ENCODE measurements around the gene GNG4. TPM values are rescaled to one million over a fixed set of nuclear protein-coding genes. Genes with fewer than 3 reads are reported as not detected.

The GNG4 gene
- total and polyA plus RNA-seq, 10 of the 15 experiments (the other 5 are each of a cell fraction or from before 2014, with no cell fraction given) = 0.03 to 0.15 (median 0.15) TPM; not detected in 7

GRCh38 chr1:235617808-235618207 lies 31.8 kb downstream of the GNG4 start:
- Histone ChIP-seq H3K9me3 (replicated peaks; ENCODE audit: control insufficient read depth, insufficient read depth, low read length) (no peaks in the 10 kb centered on the region), H2AFZ (ENCODE audit: control insufficient read depth, low read depth, low read length) (no peak overlapping the region), H3K4me3 (no peak overlapping the region), H3K9ac (ENCODE audit: control insufficient read depth, insufficient read depth, low read length) (no peak overlapping the region), H3K36me3 (ENCODE audit: control insufficient read depth in 2 of 2, insufficient read depth in 2 of 2, low read length in 1 of 2) (no peaks in the 10 kb centered on the region), H3K79me2 (ENCODE audit: control insufficient read depth, insufficient read depth, low read length) (no peaks in the 10 kb centered on the region), H3K4me1 (ENCODE audit: control insufficient read depth, insufficient read depth, low read length) (no peaks in the 10 kb centered on the region), H3K4me2 (ENCODE audit: control insufficient read depth, insufficient read depth) (no peak overlapping the region), H3K27me3 (replicated peaks in 1 of 2; ENCODE audit: control insufficient read depth in 2 of 2, insufficient read depth in 2 of 2, low read length in 1 of 2) (peaks cover 0 to 3% of the 10 kb centered on the region in 2 experiments; a peak in 1 of 4 replicates), H4K20me1 (ENCODE audit: control insufficient read depth, insufficient read depth) (no peaks in the 10 kb centered on the region), H3K27ac (ENCODE audit: control insufficient read depth, insufficient read depth) (no peak overlapping the region)
- ChIA-PET CTCF (interaction anchor here (0.6 to 1.4 kb wide), 2 partner anchors 18 to 106 kb away, joined by 3 to 4 read pairs; no protein-coding TSS in a partner anchor), RAD21 (ENCODE audit: unreplicated experiment) (no interaction called here), POLR2A (no interaction called here), SMC1A (ENCODE audit: uncharacterized antibody, unreplicated experiment) (no interaction called here)
- 68% methylated on average over 3 of the region's 3 CpGs for WGBS (ENCODE audit: insufficient coverage, insufficient replicate concordance, low lambda C conversion rate, missing lambda C conversion rate)
- FAIRE-seq (no peak), DNase-seq (ENCODE audit: low read depth, low spot score) (no peak), ATAC-seq (no peak)
- no TSS peak for BruUV-seq (replicated peaks)
- TF ChIP-seq, protein P1, sequence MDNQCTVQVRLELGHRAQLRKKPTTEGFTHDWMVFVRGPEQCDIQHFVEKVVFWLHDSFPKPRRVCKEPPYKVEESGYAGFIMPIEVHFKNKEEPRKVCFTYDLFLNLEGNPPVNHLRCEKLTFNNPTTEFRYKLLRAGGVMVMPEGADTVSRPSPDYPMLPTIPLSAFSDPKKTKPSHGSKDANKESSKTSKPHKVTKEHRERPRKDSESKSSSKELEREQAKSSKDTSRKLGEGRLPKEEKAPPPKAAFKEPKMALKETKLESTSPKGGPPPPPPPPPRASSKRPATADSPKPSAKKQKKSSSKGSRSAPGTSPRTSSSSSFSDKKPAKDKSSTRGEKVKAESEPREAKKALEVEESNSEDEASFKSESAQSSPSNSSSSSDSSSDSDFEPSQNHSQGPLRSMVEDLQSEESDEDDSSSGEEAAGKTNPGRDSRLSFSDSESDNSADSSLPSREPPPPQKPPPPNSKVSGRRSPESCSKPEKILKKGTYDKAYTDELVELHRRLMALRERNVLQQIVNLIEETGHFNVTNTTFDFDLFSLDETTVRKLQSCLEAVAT (IDR thresholded peaks at IDR 0.05) = no peak
- in situ Hi-C loops (cut with MboI) (no loop called here), intact Hi-C loops (cut with micrococcal nuclease; ENCODE audit: unreplicated experiment) (no loop called here)

DNA sequence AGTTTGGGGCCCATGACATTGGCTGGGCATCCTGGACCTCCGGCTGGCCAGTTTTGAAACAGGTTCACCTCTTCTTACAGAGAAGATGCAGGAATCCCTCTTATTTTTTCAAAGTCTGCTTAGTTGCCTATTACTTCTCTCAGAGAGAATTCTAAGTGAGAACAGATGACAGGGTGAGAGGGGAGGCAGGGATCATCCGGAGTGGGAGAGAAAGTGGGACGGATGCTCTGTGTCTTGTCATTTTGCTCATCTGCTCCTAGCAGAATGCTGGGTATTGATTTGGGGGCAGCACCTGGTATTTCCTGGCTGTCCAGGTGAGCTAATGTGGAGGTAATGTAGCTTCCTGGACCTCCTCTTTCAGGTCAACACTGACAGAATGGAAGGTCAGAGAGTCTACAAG lies 32.4 kb downstream of the GNG4 start:
- intact Hi-C loops (cut with micrococcal nuclease; ENCODE audit: unreplicated experiment) (no loop called here), in situ Hi-C loops (cut with MboI) (no loop called here)
- Histone ChIP-seq H3K27ac (ENCODE audit: control insufficient read depth, insufficient read depth) (no peak overlapping the region), H2AFZ (ENCODE audit: control insufficient read depth, low read depth, low read length) (no peak overlapping the region), H3K9me3 (replicated peaks; ENCODE audit: control insufficient read depth, insufficient read depth, low read length) (no peaks in the 10 kb centered on the region), H3K79me2 (ENCODE audit: control insufficient read depth, insufficient read depth, low read length) (no peaks in the 10 kb centered on the region), H3K27me3 (replicated peaks in 1 of 2; ENCODE audit: control insufficient read depth in 2 of 2, insufficient read depth in 2 of 2, low read length in 1 of 2) (peaks cover 0 to 3% of the 10 kb centered on the region in 2 experiments; a peak in 1 of 4 replicates), H3K9ac (ENCODE audit: control insufficient read depth, insufficient read depth, low read length) (no peak overlapping the region), H3K4me1 (ENCODE audit: control insufficient read depth, insufficient read depth, low read length) (no peaks in the 10 kb centered on the region), H3K4me3 (no peak overlapping the region), H4K20me1 (ENCODE audit: control insufficient read depth, insufficient read depth) (no peaks in the 10 kb centered on the region), H3K36me3 (ENCODE audit: control insufficient read depth in 2 of 2, insufficient read depth in 2 of 2, low read length in 1 of 2) (no peaks in the 10 kb centered on the region), H3K4me2 (ENCODE audit: control insufficient read depth, insufficient read depth) (no peak overlapping the region)
- ChIA-PET CTCF (interaction anchor here (0.6 to 1.4 kb wide), 2 partner anchors 17 to 106 kb away, joined by 3 to 4 read pairs; no protein-coding TSS in a partner anchor), RAD21 (ENCODE audit: unreplicated experiment) (no interaction called here), SMC1A (ENCODE audit: uncharacterized antibody, unreplicated experiment) (no interaction called here), POLR2A (no interaction called here)
- WGBS (ENCODE audit: insufficient coverage, insufficient replicate concordance, low lambda C conversion rate, missing lambda C conversion rate) = 47% methylated on average over 3 of the region's 3 CpGs
- no peak for FAIRE-seq
- no peak for DNase-seq (ENCODE audit: low read depth, low spot score)
- no TSS peak for BruUV-seq (replicated peaks)
- ATAC-seq = no peak
- no peak for TF ChIP-seq NR2C2 (IDR thresholded peaks at IDR 0.05; ENCODE audit: borderline replicate concordance, control insufficient read depth, insufficient read length, low read depth)
- TF ChIP-seq TARDBP (IDR thresholded peaks at IDR 0.05; ENCODE audit: borderline replicate concordance) = no peak
- TF ChIP-seq ATF7 (IDR thresholded peaks at IDR 0.05; ENCODE audit: low read depth) = no peak
- no peak for TF ChIP-seq CHD4 (IDR thresholded peaks at IDR 0.05)
- TF ChIP-seq SMAD5 (IDR thresholded peaks at IDR 0.05; ENCODE audit: low read depth) = no peak
- TF ChIP-seq ZNF274 (IDR thresholded peaks at IDR 0.05; ENCODE audit: insufficient read depth, insufficient read length) = no peak
- TF ChIP-seq NFXL1 (IDR thresholded peaks at IDR 0.05; ENCODE audit: borderline replicate concordance) = no peak
- no peak for TF ChIP-seq PML (IDR thresholded peaks at IDR 0.05; ENCODE audit: low read length)
- TF ChIP-seq ZNF592 (IDR thresholded peaks at IDR 0.05) = no peak
- no peak for TF ChIP-seq WRNIP1 (IDR thresholded peaks at IDR 0.05; ENCODE audit: borderline replicate concordance, low read depth, low read length)
- TF ChIP-seq JUNB (IDR thresholded peaks at IDR 0.05) = no peak
- TF ChIP-seq PAX8 (IDR thresholded peaks at IDR 0.05) = no peak
